SK-N-SH (cell line): Measurements from ENCODE around the gene SMPD1. TPM values are rescaled to one million over a fixed set of nuclear protein-coding genes. Genes with fewer than 3 reads are reported as not detected.

Experiments used
- CTCF ChIA-PET: fragments of 300-600, 350-600 bp; formaldehyde crosslinking; extraction: SDS; loops from one replicate; lab custom pipeline; 2021; lab: Yijun Ruan, JAX
- POLR2A ChIA-PET: fragments of 350-600 bp; sonication (Branson Sonifier 250); formaldehyde crosslinking; extraction: SDS; loops from one replicate; lab custom pipeline; 2020; ENCODE audit warnings: antibody characterized with exemption, inconsistent platforms; lab: Yijun Ruan, JAX
- DNase-seq: peaks from one replicate; pipeline ENCODE4 v3.0.0; 2012
- H2AFZ ChIP-seq: fragments of 200-600 bp; sonication (generic); 2 replicates; pipeline ENCODE4 v1.8.1; 2016; ENCODE audit warnings: antibody characterized with exemption, mild to moderate bottlenecking, low read depth
- H3F3A ChIP-seq: fragments of 200-600 bp; sonication (generic); replicated peaks from 2 replicates; pipeline ENCODE3; 2016; ENCODE audit warnings: antibody characterized with exemption, mild to moderate bottlenecking; ENCODE audit not compliant: insufficient read depth
- H3K27ac ChIP-seq, 2 experiments: fragments of 200-500 bp in 1 of 2; fragments of 200-600 bp in 1 of 2; sonication (Bioruptor generic) in 1 of 2; sonication (generic), shearing (Covaris generic) in 1 of 2; 2 replicates each; pipeline versions ENCODE4 v1.5.1 to v1.6.1; 2014 to 2016; ENCODE audit warnings: low read depth in 2 of 2, inconsistent platforms in 1 of 2, low read length in 1 of 2, mild to moderate bottlenecking in 1 of 2, mixed read lengths in 1 of 2
- H3K27me3 ChIP-seq: fragments of 200-600 bp; sonication (generic), shearing (Covaris generic); 2 replicates; pipeline ENCODE4 v1.6.1; 2016; ENCODE audit warnings: mixed run types; ENCODE audit not compliant: insufficient read depth
- H3K36me3 ChIP-seq, 2 experiments: fragments of 200-500 bp in 1 of 2; fragments of 200-600 bp in 1 of 2; sonication (Bioruptor generic) in 1 of 2; sonication (generic) in 1 of 2; replicated peaks in 1 of 2; 2 replicates each; pipeline versions ENCODE3 to v1.5.1; 2014 to 2016; ENCODE audit warnings: low read length in 1 of 2, mild to moderate bottlenecking in 1 of 2; ENCODE audit not compliant: insufficient read depth in 2 of 2, control insufficient read depth in 1 of 2
- H3K4me1 ChIP-seq, 2 experiments: fragments of 200-500 bp in 1 of 2; fragments of 200-600 bp in 1 of 2; sonication (Bioruptor generic) in 1 of 2; sonication (generic), shearing (Covaris generic) in 1 of 2; 2 replicates each; pipeline versions ENCODE4 v1.5.1 to v1.6.1; 2014 to 2016; ENCODE audit warnings: low read depth in 1 of 2, low read length in 1 of 2, mixed run types in 1 of 2; ENCODE audit not compliant: insufficient read depth in 2 of 2, control insufficient read depth in 1 of 2
- H3K4me2 ChIP-seq: fragments of 200-600 bp; sonication (generic), shearing (Covaris generic); 2 replicates; pipeline ENCODE4 v1.6.1; 2017; ENCODE audit warnings: mixed run types
- H3K4me3 ChIP-seq, 2 experiments: fragments of 200-500 bp in 1 of 2; fragments of 200-600 bp in 1 of 2; sonication (Bioruptor generic) in 1 of 2; sonication (generic), shearing (Covaris generic) in 1 of 2; 2 replicates each; pipeline versions ENCODE4 v1.5.1 to v1.8.1; 2014 to 2016; ENCODE audit warnings: low read depth in 2 of 2, inconsistent platforms in 1 of 2, low read length in 1 of 2, mild to moderate bottlenecking in 1 of 2, mixed read lengths in 1 of 2, moderate library complexity in 1 of 2
- H3K79me2 ChIP-seq: fragments of 200-600 bp; sonication (generic); 2 replicates; pipeline ENCODE4 v1.8.1; 2017; ENCODE audit warnings: mild to moderate bottlenecking; ENCODE audit not compliant: insufficient read depth
- H3K9ac ChIP-seq: fragments of 200-600 bp; sonication (generic); 2 replicates; pipeline ENCODE4 v1.6.1; 2017; ENCODE audit warnings: mixed run types
- H3K9me2 ChIP-seq: fragments of 200-600 bp; sonication (generic); 2 replicates; pipeline ENCODE4 v1.6.1; 2017; ENCODE audit warnings: mixed run types
- H3K9me3 ChIP-seq: fragments of 200-600 bp; sonication (generic); 2 replicates; pipeline ENCODE4 v1.6.1; 2017; ENCODE audit warnings: mixed run types, mild to moderate bottlenecking, moderate library complexity
- H4K20me1 ChIP-seq: fragments of 200-600 bp; sonication (generic); 2 replicates; pipeline ENCODE4 v1.6.1; 2017; ENCODE audit warnings: mild to moderate bottlenecking, mixed run types; ENCODE audit not compliant: insufficient read depth
- ELF1 ChIP-seq: IDR thresholded peaks from 2 replicates; pipeline ENCODE4 v1.4.0; 2012
- EZH2phosphoT487 ChIP-seq: fragments of 200-600 bp; sonication (generic); IDR thresholded peaks from 2 replicates; pipeline ENCODE4 v1.6.1; 2017; ENCODE audit warnings: low read depth, mixed run types, mild to moderate bottlenecking, antibody characterized with exemption, moderate library complexity, borderline replicate concordance
- FOSL2 ChIP-seq: IDR thresholded peaks from 2 replicates; pipeline ENCODE4 v1.4.0; 2012; ENCODE audit warnings: low read depth, mild to moderate bottlenecking, moderate library complexity, borderline replicate concordance
- FOXJ3 ChIP-seq: sonication (generic); formaldehyde crosslinking; IDR thresholded peaks from 2 replicates; pipeline ENCODE4 v1.5.1; 2020; ENCODE audit warnings: mild to moderate bottlenecking, missing genetic modification reagents
- GATA2 ChIP-seq: sonication (generic); formaldehyde crosslinking; IDR thresholded peaks from 2 replicates; pipeline ENCODE4 v1.5.0; 2020; ENCODE audit warnings: mild to moderate bottlenecking, missing genetic modification reagents
- MAX ChIP-seq: IDR thresholded peaks from 2 replicates; pipeline ENCODE4 v1.4.0; 2012; ENCODE audit warnings: low read depth
- MEF2A ChIP-seq: IDR thresholded peaks from 2 replicates; pipeline ENCODE4 v1.4.0; 2012; ENCODE audit warnings: low read depth, borderline replicate concordance
- NRF1 ChIP-seq: IDR thresholded peaks from 2 replicates; pipeline ENCODE4 v1.6.1; 2012; ENCODE audit warnings: low read depth, mild to moderate bottlenecking, low read length
- SIN3A ChIP-seq: IDR thresholded peaks from 2 replicates; pipeline ENCODE4 v1.6.1; 2012; ENCODE audit warnings: low read depth, mild to moderate bottlenecking, low read length, moderate library complexity, borderline replicate concordance
- SMC3 ChIP-seq: IDR thresholded peaks from 2 replicates; pipeline ENCODE4 v1.6.1; 2012; ENCODE audit warnings: low read depth, low read length, improper control_type of control experiment
- USF1 ChIP-seq: IDR thresholded peaks from 2 replicates; pipeline ENCODE4 v1.4.0; 2012; ENCODE audit warnings: low read depth, borderline replicate concordance
- USF2 ChIP-seq: fragments of 150-350 bp; IDR thresholded peaks from 2 replicates; pipeline ENCODE4 v1.6.1; 2017; ENCODE audit warnings: antibody characterized with exemption, low read length, low read depth, borderline replicate concordance
- YY1 ChIP-seq: IDR thresholded peaks from 2 replicates; pipeline ENCODE4 v1.4.0; 2012; ENCODE audit warnings: low read depth, mild to moderate bottlenecking
- ZBTB33 ChIP-seq: IDR thresholded peaks from 2 replicates; pipeline ENCODE4 v1.4.0; 2012; ENCODE audit warnings: low read depth, borderline replicate concordance
- WGBS: methylation state at CpG from one replicate; pipeline ENCODE4 v1.1.6; 2017; ENCODE audit warnings: low lambda C conversion rate; 5-methylcytosine and 5-hydroxymethylcytosine counted together
- polyA plus RNA-seq, 3 experiments: library from polyadenylated mRNA; depleted of rRNA; stranded (reverse); fragments of >200 nt; gene quantifications; 2 replicates each; pipeline ENCODE4 v1.2.3, GENCODE V29; 2012

Gene SMPD1
- polyA plus RNA-seq, 1 of the 3 experiments (the other 2 are of a cell fraction), result 69.2 TPM

- Histone ChIP-seq H3K36me3 (no peaks in the 10 kb centered on the region), H3K4me1 (no peaks in the 10 kb centered on the region), H2AFZ (no peak overlapping the region), H3K27ac (no peak overlapping the region), H3K4me2 (no peak overlapping the region), H3K9ac (no peak overlapping the region), H3K9me2 (no peaks in the 10 kb centered on the region), H3K79me2 (no peaks in the 10 kb centered on the region), H3K27me3 (peaks cover 20% of the 10 kb centered on the region; the same call in 1 of the 2 replicates), H3K9me3 (no peaks in the 10 kb centered on the region), H3F3A (no peaks in the 10 kb centered on the region), H4K20me1 (no peaks in the 10 kb centered on the region), H3K4me3 (no peak overlapping the region)
- POLR2A ChIA-PET, result no interaction called here
- TF ChIP-seq EZH2phosphoT487, result no peak
- no peak for TF ChIP-seq USF1
- TF ChIP-seq GATA2 (CRISPR knock-in tag), result no peak
- TF ChIP-seq USF2, result no peak
- TF ChIP-seq FOXJ3, result no peak
- no peak for TF ChIP-seq ELF1
- TF ChIP-seq YY1, result no peak
- no peak for TF ChIP-seq NRF1
- TF ChIP-seq SIN3A, result no peak
- no peak for TF ChIP-seq MAX
- 39% methylated on average over 2 of the region's 2 CpGs for WGBS
- CTCF ChIA-PET, result interaction anchor here (0.6 to 7.4 kb wide), 5 partner anchors 11 to 110 kb away, joined by 3 to 114 read pairs (median 5); no protein-coding TSS in a partner anchor
- no peak for DNase-seq
These were observed 39.8 kb upstream of the SMPD1 start for GRCh38 chr11:6350486-6350885.

- H3K9me3 ChIP-seq, result no peaks in the 10 kb centered on the region
- 5% methylated on average over 5 of the region's 5 CpGs for WGBS
- CTCF ChIA-PET, result interaction anchor here (1.1 to 7.4 kb wide), 9 partner anchors 10 to 359 kb away, joined by 3 to 114 read pairs (median 5); no protein-coding TSS in a partner anchor
These were observed 38.4 kb upstream of the SMPD1 start for GRCh38 chr11:6351782-6352382.

More at GRCh38 chr11:6351782-6352382, 38.4 kb upstream of the SMPD1 start:
- Histone ChIP-seq H4K20me1 (no peaks in the 10 kb centered on the region), H3K79me2 (no peaks in the 10 kb centered on the region), H3K9me2 (no peaks in the 10 kb centered on the region), H3K36me3 (no peaks in the 10 kb centered on the region)
- no peak for DNase-seq
- TF ChIP-seq SMC3 (no peak), FOSL2 (no peak), ZBTB33 (no peak), NRF1 (no peak), MEF2A (no peak), YY1 (no peak)
- TF ChIP-seq, all 33 proteins: peak for 0
- H3K27ac ChIP-seq, result no peak overlapping the region
- H3K4me2 ChIP-seq, result no peak overlapping the region
- H3K9ac ChIP-seq, result no peak overlapping the region
- H3K4me3 ChIP-seq, result no peak overlapping the region
- no peak overlapping the region for H2AFZ ChIP-seq
- no peaks in the 10 kb centered on the region for H3F3A ChIP-seq
- H3K27me3 ChIP-seq, result peaks cover 20% of the 10 kb centered on the region; the same call in 1 of the 2 replicates
- H3K4me1 ChIP-seq, result peaks cover 0 to under 1% of the 10 kb centered on the region in 2 experiments; a peak in 1 of 4 replicates
- POLR2A ChIA-PET, result no interaction called here
